GM08714 (cell line): Measurements from ENCODE around the gene UQCC5.

Source experiments
- H3K4me3 ChIP-seq: fragments of 200-500 bp; sonication (Bioruptor generic); 2 replicates; pipeline ENCODE4 v1.5.1; 2014; ENCODE audit warnings: mild to moderate bottlenecking, low read length, inconsistent platforms
- ZNF274 ChIP-seq: IDR thresholded peaks from 2 replicates; pipeline ENCODE4 v1.6.1; 2012; ENCODE audit warnings: mild to moderate bottlenecking, low read depth, low read length

Gene UQCC5

DNA sequence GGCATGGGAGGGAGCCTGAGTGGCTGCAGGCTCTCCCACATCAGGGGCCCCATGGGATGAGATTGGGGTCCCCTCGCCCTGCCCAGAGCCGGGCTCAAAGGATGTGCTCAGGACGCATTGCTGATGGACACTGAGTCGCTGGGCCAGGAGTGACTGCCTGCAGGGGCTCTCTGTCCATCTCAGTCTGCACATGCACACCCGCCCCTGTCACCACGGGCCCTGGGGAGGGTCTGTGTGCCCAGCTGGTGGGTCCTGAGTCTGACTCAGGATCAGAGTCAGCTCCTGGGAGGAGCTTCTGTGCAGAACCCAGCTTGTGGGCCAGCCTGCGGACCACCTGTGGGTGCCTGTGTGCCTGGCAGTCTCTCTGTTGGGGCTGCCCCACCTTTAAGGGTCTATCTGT lies 23.1 kb upstream of the UQCC5 start:
- no peak for TF ChIP-seq ZNF274
- H3K4me3 ChIP-seq = no peak overlapping the region

DNA sequence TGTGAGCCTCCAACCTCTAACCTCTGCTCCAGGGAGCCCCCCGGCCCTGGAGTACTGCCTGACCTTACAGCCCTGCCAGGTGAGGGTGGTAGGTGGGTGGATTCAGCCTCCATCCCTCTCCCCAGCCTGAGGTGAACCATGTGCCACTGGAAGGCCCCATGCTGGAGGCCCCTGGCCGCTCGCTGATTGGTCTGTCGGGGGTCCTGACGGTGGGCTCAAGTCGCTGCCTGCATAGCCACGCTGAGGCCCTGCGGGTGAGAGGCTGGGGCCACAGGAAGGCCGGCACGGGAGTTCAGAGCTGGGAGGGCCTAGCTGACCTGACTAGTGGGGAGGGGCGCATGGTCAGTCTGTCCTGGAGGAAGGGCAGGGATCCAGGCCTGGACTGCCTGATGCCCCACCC lies 21.8 kb upstream of the UQCC5 start:
- no peak for TF ChIP-seq ZNF274
- H3K4me3 ChIP-seq = no peak overlapping the region

DNA sequence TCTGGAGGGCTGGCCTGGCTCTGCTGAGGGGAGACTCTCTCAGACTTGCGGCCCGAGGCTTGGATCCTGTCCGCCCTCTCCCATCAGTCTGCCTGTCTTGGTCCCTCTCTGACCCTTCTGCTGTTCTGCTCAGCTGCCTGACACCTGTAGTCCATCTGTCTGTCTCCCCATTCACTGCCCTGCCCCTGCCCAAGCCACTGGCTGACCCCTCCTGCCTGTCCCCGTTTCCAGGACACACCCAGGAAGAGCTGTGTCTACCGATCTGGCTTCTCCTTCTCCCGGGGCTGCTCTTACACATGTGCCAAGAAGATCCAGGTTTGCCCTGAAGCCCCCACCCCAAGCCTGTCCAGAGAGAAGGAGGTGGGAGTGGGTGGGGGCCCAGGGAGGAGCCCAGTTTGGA lies 21.2 kb upstream of the UQCC5 start:
- TF ChIP-seq ZNF274 = no peak
- no peak overlapping the region for H3K4me3 ChIP-seq

DNA sequence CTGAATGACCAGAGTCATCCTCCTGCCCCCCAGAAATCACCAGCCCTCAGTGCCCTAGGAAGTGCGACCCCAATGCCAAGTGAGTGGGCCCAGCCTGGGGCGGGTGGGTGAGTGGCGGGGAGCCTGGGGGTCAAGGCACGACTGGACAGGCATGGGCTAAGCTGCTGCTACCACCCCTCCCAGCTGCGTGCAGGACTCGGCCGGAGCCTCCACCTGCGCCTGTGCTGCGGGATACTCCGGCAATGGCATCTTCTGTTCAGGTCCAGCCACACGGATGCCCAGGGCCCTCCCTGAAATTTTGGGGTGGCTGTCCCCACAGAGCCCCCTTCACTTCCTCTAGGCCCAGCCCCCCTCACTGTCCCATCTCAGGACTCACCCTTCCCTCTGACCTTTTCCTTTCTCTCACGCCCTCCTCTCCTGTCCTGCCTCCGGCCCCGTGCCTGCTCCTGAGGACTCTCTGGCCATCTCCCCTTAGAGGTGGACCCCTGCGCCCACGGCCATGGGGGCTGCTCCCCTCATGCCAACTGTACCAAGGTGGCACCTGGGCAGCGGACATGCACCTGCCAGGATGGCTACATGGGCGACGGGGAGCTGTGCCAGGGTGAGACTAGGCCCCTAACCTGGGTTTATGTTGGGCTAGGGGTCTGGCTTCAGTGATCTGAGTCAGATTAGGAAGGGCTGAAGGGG lies 19.8 kb upstream of the UQCC5 start:
- no peak for TF ChIP-seq ZNF274
- H3K4me3 ChIP-seq = no peak overlapping the region

DNA sequence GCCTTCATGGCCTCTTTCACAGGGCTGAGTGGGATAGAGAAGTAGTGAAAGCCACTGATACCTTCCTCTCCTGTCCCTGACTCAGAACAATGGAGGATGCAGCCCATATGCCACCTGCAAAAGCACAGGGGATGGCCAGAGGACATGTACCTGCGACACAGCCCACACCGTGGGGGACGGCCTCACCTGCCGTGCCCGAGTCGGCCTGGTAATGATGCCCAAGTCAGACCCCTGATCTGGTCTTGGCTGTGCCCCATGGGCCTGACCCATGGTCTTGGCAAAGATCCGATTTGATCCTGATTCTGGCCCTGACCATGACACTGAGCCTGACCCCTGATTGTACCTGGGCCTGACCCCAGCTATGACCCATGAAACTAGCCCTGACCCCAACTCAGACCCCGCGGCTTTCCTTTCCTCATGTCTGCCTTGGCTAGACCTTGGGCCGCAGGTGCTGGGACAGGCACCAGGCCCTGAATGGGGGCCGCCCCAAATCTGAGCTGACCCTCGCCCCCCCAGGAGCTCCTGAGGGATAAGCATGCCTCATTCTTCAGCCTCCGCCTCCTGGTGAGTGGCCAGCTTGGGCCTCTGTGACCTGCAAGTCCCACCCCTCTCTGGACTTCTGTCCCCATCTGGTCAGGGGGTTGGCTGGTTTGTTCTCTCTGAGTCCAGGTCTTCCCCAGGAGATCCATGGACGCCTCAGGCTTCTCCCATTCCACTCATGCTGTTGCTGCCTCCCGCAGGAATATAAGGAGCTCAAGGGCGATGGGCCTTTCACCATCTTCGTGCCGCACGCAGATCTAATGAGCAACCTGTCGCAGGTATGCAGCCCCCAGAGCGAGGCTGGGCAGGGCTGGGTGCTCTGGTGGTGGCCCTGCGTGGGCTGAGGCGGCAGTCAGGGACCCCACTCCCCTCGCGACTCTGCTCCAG lies 18.3 kb upstream of the UQCC5 start:
- TF ChIP-seq ZNF274 = no peak

DNA sequence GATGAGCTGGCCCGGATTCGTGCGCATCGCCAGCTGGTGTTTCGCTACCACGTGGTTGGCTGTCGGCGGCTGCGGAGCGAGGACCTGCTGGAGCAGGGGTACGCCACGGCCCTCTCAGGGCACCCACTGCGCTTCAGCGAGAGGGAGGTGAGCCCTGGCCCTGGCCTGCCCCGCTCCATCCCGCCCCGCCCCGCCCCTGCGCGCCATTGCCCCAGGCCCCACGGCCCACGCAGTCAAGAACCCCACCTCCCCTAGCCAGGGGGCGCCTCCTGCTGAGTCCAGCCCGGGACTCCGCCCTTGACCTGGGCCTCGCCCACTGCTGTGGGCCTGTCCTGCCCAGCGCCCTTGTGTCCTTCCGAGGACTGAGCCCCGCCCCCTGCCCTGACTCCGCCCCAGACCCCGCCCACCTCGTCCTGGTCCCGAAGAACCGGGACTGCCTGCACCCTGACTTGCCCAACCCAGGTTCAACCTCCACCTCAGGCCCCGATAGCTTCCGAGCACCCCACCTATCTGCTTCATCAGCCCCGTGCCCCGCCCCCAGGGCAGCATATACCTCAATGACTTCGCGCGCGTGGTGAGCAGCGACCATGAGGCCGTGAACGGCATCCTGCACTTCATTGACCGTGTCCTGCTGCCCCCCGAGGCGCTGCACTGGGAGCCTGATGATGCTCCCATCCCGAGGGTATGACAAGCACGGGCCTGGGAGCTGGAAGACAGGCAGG lies 17.5 kb upstream of the UQCC5 start:
- no peak overlapping the region for H3K4me3 ChIP-seq

More for the DNA sequence above, 18.3 kb upstream of the UQCC5 start:
- H3K4me3 ChIP-seq = no peak overlapping the region

DNA sequence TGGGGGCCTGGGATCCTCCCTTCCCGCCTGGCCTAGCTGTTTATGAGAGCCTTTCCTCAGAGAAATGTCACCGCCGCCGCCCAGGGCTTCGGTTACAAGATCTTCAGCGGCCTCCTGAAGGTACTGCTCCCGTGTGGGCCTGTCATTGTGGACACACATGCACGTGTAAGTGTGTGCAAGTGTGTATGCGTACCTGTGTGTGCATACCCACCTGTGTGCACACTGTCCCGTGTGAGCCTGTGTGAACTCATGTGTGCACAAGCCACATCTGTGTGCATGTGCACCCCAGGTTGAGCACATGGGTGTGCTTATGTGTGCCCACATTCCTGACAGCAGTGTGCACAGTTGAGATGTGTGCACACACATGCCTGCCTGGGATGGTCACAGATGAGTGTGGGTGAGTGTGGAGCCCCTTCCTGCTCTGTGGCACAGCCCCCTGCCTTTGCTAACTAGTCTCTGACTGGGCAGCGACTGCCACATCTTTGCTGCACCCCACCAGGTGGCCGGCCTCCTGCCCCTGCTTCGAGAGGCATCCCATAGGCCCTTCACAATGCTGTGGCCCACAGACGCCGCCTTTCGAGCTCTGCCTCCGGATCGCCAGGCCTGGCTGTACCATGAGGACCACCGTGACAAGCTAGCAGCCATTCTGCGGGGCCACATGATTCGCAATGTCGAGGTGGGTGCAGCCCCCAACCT lies 16.8 kb upstream of the UQCC5 start:
- H3K4me3 ChIP-seq = no peak overlapping the region
- no peak for TF ChIP-seq ZNF274

More for the DNA sequence above, 17.5 kb upstream of the UQCC5 start:
- no peak for TF ChIP-seq ZNF274

DNA sequence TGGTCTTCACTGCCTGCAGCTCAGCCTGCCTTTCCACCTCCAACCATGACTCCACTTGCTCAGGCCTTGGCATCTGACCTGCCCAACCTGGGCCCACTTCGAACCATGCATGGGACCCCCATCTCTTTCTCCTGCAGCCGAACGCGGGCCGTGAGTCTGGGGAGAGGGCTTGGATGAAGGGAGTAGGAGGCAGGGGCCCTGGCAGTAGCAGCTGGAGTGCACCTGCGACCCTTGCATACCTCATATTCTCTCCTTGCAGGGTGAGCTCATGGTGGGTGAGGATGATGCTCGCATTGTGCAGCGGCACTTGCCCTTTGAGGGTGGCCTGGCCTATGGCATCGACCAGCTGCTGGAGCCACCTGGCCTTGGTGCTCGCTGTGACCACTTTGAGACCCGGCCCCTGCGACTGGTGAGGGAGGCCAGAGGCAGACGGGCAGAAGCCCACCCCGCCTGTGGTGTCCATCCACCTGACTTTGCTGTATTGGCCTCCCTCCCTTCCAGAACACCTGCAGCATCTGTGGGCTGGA lies 16.2 kb upstream of the UQCC5 start:
- no peak overlapping the region for H3K4me3 ChIP-seq
- no peak for TF ChIP-seq ZNF274

DNA sequence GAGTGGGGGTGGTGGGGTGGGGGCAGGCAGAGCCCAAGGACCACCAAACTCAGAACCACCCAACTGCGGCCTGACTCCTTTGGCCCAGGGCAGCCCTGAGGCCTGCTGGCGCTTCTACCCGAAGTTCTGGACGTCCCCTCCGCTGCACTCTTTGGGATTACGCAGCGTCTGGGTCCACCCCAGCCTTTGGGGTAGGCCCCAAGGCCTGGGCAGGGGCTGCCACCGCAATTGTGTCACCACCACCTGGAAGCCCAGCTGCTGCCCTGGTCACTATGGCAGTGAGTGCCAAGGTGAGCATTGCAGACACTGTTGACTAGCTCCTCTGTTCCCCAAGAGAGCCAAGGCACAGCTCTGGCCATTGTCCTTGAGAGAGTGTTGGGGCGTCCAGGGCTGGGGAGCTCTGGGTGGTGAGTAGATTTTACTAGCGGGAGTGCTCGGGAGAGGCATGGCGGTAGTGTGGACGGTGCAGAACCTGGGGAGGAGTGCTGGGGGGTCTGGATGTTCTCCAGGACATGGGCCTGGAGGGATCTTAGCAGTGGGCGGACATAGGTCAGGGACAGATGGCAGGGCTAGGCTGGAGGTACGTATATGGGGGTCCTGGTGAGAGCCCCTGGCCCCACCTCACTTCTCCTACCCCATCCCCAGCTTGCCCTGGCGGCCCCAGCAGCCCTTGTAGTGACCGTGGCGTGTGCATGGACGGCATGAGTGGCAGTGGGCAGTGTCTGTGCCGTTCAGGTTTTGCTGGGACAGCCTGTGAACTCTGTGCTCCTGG lies 15.5 kb upstream of the UQCC5 start:
- no peak overlapping the region for H3K4me3 ChIP-seq
- TF ChIP-seq ZNF274 = no peak

DNA sequence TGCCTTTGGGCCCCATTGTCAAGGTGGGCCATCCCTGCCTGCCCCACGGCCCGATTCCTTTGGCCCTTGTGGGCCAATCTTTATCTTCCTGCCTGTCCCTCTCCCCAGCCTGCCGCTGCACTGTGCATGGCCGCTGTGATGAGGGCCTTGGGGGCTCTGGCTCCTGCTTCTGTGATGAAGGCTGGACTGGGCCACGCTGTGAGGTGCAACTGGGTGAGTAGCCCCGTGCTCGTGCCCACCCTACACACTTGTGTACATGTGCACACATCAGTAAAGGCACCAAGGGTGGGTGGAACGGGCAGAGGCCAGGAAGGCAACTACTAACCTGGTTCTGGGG lies 14.9 kb upstream of the UQCC5 start:
- no peak overlapping the region for H3K4me3 ChIP-seq
- no peak for TF ChIP-seq ZNF274

DNA sequence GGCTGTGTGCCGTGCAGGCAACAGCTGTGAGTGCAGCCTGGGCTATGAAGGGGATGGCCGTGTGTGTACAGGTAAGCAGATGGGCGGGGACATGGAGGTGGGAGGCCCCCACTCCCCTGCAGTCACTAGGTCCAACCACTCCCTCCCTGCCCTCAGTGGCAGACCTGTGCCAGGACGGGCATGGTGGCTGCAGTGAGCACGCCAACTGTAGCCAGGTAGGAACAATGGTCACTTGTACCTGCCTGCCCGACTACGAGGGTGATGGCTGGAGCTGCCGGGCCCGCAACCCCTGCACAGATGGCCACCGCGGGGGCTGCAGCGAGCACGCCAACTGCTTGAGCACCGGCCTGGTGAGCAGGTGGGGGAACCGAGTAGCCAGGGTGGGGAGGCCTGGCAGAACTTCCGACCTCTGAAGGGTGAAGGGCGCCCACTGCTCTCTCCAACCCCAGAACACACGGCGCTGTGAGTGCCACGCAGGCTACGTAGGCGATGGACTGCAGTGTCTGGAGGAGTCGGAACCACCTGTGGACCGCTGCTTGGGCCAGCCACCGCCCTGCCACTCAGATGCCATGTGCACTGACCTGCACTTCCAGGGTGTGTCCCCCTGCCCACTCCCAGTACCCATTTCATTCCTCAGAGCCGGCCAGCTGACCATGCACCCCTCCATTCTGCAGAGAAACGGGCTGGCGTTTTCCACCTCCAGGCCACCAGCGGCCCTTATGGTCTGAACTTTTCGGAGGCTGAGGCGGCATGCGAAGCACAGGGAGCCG lies 14.3 kb upstream of the UQCC5 start:
- H3K4me3 ChIP-seq = no peak overlapping the region
- TF ChIP-seq ZNF274 = no peak

DNA sequence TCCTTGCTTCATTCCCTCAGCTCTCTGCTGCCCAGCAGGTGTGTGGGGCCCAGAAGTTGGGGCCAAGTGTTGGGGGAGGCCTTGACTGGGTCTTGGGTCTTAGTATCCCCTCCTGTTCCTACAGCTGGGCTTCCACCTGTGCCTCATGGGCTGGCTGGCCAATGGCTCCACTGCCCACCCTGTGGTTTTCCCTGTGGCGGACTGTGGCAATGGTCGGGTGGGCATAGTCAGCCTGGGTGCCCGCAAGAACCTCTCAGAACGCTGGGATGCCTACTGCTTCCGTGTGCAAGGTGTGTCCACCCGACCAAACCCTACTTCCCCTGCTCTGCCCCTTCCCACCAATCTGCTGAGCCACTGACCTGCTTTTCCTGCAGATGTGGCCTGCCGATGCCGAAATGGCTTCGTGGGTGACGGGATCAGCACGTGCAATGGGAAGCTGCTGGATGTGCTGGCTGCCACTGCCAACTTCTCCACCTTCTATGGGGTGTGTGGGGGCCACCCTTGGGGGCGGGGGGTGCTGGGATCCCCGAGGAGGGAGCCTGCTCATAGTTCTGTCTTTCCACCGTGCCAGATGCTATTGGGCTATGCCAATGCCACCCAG lies 13.7 kb upstream of the UQCC5 start:
- H3K4me3 ChIP-seq = no peak overlapping the region
- TF ChIP-seq ZNF274 = no peak
